ENCODE measurements around the gene UHRF2. TPM values are rescaled to one million over a fixed set of nuclear protein-coding genes. Genes with fewer than 3 reads are reported as not detected.

Gene UHRF2
- total RNA-seq, 6 donors from 2014 or later = 30.4 to 110 (median 36.1) TPM

DNA sequence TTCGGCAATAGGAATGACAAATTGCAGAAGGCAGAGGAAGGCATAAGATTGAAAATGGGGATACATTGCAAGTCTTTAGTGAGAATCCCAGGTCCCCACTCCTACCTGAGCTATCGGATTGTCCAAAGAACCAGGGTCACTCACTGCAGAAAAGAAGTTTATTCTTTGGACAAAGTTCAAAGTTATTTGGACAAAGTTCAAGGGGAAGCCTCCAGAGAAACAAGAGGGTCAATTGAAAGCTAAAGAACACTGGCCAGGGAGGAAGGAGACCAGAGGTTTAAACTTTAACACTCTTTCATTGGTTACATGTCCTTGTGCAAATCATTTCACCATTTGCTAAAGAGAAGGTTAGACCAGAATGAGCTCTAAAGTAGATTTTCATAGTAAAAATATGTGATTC lies 5.2 kb upstream of the UHRF2 start:
- ATAC-seq (ENCODE audit: low FRiP score in 2 of 2) (no peak), DNase-seq (no peak)
- Histone ChIP-seq H3K4me1 (peaks cover 0 to 7% (median 5%) of the 10 kb centered on the region in 4 donors), H3K4me3 (no peak overlapping the region), H3K9me3 (no peaks in the 10 kb centered on the region), H3K27ac (no peak overlapping the region), H3K27me3 (no peaks in the 10 kb centered on the region), H3K36me3 (no peaks in the 10 kb centered on the region)
- no peak for TF ChIP-seq EP300 (IDR thresholded peaks at IDR 0.05)
- TF ChIP-seq POLR2A (IDR thresholded peaks at IDR 0.05) = no peak
- TF ChIP-seq, protein P1, sequence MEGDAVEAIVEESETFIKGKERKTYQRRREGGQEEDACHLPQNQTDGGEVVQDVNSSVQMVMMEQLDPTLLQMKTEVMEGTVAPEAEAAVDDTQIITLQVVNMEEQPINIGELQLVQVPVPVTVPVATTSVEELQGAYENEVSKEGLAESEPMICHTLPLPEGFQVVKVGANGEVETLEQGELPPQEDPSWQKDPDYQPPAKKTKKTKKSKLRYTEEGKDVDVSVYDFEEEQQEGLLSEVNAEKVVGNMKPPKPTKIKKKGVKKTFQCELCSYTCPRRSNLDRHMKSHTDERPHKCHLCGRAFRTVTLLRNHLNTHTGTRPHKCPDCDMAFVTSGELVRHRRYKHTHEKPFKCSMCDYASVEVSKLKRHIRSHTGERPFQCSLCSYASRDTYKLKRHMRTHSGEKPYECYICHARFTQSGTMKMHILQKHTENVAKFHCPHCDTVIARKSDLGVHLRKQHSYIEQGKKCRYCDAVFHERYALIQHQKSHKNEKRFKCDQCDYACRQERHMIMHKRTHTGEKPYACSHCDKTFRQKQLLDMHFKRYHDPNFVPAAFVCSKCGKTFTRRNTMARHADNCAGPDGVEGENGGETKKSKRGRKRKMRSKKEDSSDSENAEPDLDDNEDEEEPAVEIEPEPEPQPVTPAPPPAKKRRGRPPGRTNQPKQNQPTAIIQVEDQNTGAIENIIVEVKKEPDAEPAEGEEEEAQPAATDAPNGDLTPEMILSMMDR (IDR thresholded peaks at IDR 0.05) = no peak
- TF ChIP-seq POLR2AphosphoS5 (IDR thresholded peaks at IDR 0.05) = no peak
- WGBS, 2 donors = 87 to 88% methylated on average over 2 of the region's 2 CpGs

DNA sequence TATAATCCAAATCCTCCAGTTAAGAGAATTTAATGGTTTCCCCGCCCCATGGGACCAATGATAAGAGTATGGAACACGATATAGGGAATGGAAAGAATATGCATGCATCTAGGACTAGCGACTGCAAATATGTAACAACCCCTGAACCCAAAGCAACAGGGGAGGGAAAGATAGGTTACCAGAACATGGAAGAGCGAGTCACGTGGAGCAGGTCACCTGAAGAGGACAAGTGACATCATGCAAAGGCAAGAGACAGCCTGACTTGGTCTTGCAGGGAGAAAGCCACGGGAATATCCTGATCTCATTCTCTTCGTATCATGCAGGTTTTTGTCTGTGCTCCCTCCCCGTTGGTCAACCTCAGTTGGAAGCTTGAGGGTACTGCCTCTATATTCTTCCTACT lies 4.7 kb upstream of the UHRF2 start:
- H3K36me3 ChIP-seq = no peaks in the 10 kb centered on the region
- DNase-seq (no peak), ATAC-seq (ENCODE audit: low FRiP score in 2 of 2) (no peak)
- 90 to 92% methylated on average over 8 of the region's 8 CpGs for WGBS, 2 donors
- H3K4me3 ChIP-seq = no peak overlapping the region
- H3K9me3 ChIP-seq = no peaks in the 10 kb centered on the region
- H3K4me1 ChIP-seq = peaks cover 0 to 7% (median 5%) of the 10 kb centered on the region in 4 donors
- no peak overlapping the region for H3K27ac ChIP-seq
- no peaks in the 10 kb centered on the region for H3K27me3 ChIP-seq
- TF ChIP-seq EP300 (IDR thresholded peaks at IDR 0.05) (no peak), POLR2A (IDR thresholded peaks at IDR 0.05) (no peak), POLR2AphosphoS5 (IDR thresholded peaks at IDR 0.05) (no peak)
- TF ChIP-seq, protein P1 (IDR thresholded peaks at IDR 0.05) = no peak

DNA sequence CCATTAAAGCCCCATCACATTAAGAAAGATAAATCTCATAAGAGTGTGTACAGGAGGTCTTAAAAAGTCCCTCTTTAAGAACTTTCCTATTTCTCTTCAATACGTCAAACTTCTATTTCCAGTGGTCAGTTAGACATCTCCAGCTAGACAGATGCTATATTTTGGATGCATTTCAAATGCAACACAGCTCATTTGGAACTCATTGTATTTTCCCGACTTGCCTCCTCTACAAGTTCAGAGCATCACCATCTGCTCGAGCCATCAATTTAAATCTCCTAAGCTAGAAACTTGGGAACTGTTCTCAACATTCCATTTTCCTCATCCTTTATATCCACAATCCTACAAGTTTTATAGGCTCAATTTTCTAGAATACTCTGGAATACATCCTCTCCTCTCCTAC lies 3.2 kb upstream of the UHRF2 start:
- 76 to 85% methylated on average over 3 of the region's 3 CpGs for WGBS, 2 donors
- no peak for ATAC-seq (ENCODE audit: low FRiP score in 2 of 2)

DNA sequence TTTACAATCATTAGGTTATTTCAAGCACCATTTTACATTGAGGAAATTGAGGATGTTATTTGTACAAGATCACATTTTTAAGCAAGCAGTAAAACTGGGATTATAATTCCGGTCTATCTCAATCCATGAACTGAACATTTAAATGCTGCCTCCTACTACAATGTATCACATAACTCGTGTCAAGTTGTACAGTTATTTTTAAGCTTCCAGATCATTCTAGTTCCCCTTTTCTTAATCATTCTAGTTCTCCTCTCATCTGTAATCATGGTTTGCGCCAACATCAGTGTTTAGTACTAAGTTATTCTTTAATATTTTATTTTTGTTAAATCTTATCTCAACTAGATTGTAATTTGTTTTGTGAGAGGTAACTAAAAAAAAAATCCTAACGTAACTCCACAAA lies 2.4 kb upstream of the UHRF2 start:
- Histone ChIP-seq H3K9me3 (no peaks in the 10 kb centered on the region), H3K27me3 (no peaks in the 10 kb centered on the region), H3K36me3 (no peaks in the 10 kb centered on the region), H3K27ac (no peak overlapping the region), H3K4me3 (no peak overlapping the region), H3K4me1 (peaks cover 11 to 20% (median 17%) of the 10 kb centered on the region in 4 donors)
- DNase-seq = no peak
- TF ChIP-seq EP300 (IDR thresholded peaks at IDR 0.05) = no peak
- TF ChIP-seq POLR2A (IDR thresholded peaks at IDR 0.05) = no peak
- TF ChIP-seq, protein P1 (IDR thresholded peaks at IDR 0.05) = no peak
- no peak for TF ChIP-seq POLR2AphosphoS5 (IDR thresholded peaks at IDR 0.05)
- ATAC-seq (ENCODE audit: low FRiP score in 2 of 2) = no peak
- WGBS, 2 donors = 81 to 84% methylated on average over 4 of the region's 4 CpGs

More for the DNA sequence above, 3.2 kb upstream of the UHRF2 start:
- Histone ChIP-seq H3K27me3 (no peaks in the 10 kb centered on the region), H3K36me3 (no peaks in the 10 kb centered on the region), H3K27ac (no peak overlapping the region), H3K9me3 (no peaks in the 10 kb centered on the region), H3K4me1 (peaks cover 2 to 13% (median 10%) of the 10 kb centered on the region in 4 donors), H3K4me3 (no peak overlapping the region)
- no peak for DNase-seq
- TF ChIP-seq POLR2A (IDR thresholded peaks at IDR 0.05) (no peak), POLR2AphosphoS5 (IDR thresholded peaks at IDR 0.05) (no peak), EP300 (IDR thresholded peaks at IDR 0.05) (no peak)
- TF ChIP-seq, protein P1 (IDR thresholded peaks at IDR 0.05) = no peak

All from upper lobe of left lung (tissue), 6 donors.